ENCODE measurements around the gene TMPRSS12.

- TF ChIP-seq CTCF (IDR thresholded peaks at IDR 0.05 in 8 of 11, conservative IDR thresholded peaks at IDR 0.05 in 3 of 11) (no peak), POLR2A (IDR thresholded peaks at IDR 0.05) (no peak)
Observed at GRCh38 chr12:50841716-50842531, 802 bp upstream of the TMPRSS12 start.

All from spleen (tissue), 7 donors.